Lower leg skin (tissue), 3 donors: Measurements from ENCODE around the gene ENDOG.

Experiments used
- CTCF ChIP-seq, 3 donors: fragments of 450-650 bp; IDR thresholded peaks; one replicate each; pipeline ENCODE4 v1.5.1; 2016; ENCODE audit warnings: antibody characterized with exemption in 3 of 3, mild to moderate bottlenecking in 3 of 3, moderate library complexity in 2 of 3
- POLR2A ChIP-seq, 2 donors: fragments of 450-650 bp; IDR thresholded peaks; one replicate each; pipeline ENCODE4 v1.6.1; 2016 to 2017; ENCODE audit warnings: antibody characterized with exemption in 2 of 2, mild to moderate bottlenecking in 1 of 2, moderate library complexity in 1 of 2

GRCh38 chr9:128833696-128834095 lies 15.4 kb downstream of the ENDOG start:
- TF ChIP-seq CTCF (IDR thresholded peaks at IDR 0.05) (no peak), POLR2A (IDR thresholded peaks at IDR 0.05) (no peak)
